Stimulated activated CD8-positive, alpha-beta memory T cell treated with anti-CD3 and anti-CD28 coated beads, Interleukin-4, amount 100 ng/mL, for 48 hours (primary cell): ENCODE measurements around the gene SPOCK1.
"Not testable (repeated sequence)": the region's sequence is repeated elsewhere in the genome, so short reads cannot be mapped to it uniquely, and the experiment has no call there.

Source experiments
- DNase-seq: peaks from one replicate; pipeline ENCODE4 v3.0.0-alpha.2; 2020

SPOCK1 gene

DNA sequence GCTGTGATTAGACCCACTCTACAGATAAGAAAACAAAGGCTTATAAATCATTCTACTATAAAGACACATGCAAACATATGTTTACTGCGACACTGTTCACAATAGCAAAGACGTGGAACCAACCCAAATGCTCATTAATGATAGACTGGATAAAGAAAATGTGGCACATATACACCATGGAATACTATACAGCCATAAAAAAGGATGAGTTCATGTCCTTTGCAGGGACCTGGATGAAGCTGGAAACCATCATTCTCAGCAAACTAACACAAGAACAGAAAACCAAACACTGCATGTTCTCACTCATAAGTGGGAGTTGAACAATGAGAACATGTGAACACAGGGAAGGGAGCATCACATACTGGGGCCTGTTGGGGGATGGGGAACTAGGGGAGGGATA lies 240.0 kb downstream of the SPOCK1 start:
- DNase-seq = not testable (repeated sequence)

DNA sequence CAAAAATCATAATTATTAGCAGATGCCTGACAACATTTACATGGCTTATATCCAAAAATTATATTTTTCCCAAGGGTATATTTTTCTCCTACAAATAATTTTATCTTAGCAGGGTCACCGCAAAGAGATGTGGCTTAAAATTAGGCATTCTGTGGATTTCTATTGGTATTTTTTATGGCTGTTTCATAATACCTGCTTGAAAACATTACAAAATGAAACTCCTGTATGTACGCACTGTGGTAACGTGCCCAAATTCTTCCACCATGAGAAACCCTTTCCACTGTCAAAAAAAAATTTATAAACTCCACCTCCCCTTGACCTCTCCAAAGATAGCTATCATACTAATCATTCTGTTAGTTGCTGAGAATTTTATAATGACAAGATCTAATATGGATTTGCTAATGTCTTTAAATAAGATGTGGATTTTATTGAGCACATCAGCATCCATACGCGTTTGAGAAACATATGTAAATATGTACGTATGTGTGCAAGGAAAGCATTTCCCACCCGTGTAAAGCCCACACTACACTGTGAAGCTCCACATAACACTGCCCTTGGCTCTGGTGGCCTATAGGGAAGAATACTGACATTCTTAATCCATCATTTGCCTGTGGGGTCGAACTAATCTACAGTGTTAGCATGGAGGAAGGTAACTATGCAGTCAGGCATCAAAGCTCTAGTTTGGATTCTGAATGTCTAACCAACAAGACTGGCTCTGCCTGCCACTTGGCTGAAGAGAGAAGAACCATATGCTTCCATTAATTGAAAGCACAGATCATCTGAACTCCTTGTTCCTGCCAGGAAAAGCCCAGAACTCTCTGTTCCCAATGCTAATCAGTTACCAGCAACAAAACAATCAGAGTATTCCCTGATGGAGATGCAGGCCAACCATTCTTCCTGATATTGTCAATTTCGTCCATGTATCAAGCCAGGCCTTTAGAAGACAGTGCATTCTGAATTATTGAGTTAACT lies 244.7 kb downstream of the SPOCK1 start:
- DNase-seq = no peak

DNA sequence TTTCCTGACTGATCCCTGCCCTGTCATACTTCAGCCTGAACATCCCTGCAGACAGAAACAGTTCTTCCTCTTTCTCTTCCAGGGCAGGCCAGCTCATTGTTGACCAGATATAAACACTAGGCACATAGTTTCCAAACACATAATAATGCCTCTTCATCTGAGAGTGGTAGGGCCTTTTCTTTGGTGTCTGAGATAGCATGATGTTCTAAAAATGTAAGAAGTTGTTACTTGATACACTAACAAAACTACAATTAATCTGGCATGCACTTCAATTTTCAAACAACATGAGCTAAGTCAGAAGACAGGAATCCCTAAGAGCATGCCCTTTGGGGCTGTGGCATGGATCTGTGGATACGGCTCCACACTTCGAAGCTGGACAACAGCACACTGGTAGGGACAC lies 246.6 kb downstream of the SPOCK1 start:
- no peak for DNase-seq

DNA sequence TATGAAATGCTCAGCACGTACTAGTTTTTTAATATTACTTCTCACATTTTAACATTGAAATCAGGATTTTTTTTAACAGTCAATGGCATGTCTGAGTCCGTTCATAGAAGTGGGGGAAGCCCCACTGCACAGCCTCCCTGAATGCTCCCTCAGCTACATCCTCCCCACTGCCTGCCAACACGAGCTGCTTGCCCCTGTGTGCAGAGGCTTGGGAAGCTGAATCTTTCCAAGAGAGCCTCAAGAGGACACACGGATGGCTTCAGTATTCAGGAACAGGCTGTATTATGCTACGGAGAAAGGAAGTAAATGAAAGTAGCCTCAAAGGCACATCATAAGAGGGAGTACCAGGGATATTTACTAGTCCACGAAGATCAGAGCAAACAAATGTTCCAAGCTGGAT lies 248.7 kb downstream of the SPOCK1 start:
- DNase-seq = no peak

DNA sequence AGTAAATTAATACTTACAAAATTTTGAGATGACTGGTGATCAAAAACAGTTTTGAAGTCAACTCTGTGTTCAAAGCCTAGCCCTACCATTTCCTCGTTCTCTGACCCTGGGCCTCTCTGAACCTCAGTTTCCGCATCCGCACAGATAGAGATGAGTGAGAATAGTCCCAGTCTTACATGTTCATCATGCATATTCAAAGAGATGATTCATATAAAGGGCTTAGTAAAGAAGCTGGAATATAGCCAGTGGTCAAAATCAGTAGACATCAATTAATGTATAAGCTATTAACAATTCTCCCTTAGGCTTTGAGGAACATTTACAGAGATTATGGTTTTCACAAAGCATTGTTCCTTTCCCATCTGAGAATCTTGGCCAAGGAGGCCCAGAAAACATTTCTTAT lies 250.6 kb downstream of the SPOCK1 start:
- no peak for DNase-seq

DNA sequence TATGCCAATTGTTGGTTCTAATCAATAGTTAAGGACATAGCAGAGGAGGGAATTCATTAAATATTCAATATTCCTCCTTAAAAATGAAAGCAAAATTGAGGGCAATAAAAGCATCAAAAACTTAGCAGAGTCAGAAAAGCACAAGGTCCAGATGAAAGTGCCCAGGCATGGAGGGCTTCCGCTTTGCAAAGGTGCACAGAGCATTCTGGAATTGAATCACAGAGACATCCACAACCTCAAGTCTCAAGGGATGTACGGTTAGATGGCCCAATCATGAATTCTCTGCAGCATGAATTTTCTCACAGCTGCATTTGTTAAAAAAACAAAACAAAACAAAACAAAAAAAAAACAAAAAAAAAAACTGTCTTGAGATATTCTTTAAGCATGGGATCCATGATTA lies 253.7 kb downstream of the SPOCK1 start:
- no peak for DNase-seq

DNA sequence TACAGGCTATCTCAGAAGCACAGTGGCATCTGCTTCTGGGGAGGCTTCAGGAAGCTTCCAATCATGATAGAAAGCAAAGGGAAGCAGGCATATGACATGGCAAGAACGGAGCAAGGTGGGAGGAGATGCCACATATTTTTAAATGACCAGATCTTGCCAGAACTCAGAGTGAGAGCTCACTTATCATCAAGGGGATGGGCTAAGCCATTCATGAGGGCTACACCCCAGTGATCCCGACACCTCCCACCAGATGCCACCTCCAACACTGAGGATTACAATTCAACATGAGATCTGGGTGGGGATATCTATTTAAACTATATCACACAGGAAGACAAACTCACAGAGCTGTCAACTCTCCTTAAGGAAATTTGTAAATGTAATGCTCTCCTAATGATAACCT lies 258.8 kb downstream of the SPOCK1 start:
- DNase-seq = no peak

DNA sequence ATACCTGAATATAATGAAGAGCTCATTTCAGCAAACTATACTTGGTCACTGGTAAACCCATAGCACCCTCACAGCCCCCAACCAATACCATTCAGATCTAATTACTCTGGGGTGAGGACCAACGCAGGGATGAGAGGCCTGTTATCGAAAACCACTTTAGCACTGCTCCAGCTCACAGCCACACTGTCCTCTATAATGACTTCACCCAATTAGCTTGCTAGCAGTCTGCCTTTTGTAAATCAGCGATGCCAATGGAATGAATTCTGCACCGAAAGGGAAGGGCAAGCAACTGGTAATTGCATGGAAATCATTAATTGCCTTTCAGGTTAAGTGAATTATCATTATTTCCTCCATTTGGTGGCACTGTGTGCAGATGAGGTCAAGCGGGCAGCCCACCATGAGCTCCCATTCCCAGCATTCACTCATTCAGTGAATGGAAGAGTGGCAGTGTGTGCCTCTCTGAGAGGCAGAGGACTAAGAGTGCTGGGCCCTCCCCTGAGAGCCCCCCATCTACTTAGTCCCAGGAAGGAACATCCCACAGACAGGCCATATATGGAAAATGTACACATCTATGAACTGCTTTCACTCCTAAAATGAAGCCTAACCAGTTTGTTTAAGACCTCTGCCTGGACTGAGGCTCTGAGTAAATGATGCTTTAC lies 262.1 kb downstream of the SPOCK1 start:
- no peak for DNase-seq

DNA sequence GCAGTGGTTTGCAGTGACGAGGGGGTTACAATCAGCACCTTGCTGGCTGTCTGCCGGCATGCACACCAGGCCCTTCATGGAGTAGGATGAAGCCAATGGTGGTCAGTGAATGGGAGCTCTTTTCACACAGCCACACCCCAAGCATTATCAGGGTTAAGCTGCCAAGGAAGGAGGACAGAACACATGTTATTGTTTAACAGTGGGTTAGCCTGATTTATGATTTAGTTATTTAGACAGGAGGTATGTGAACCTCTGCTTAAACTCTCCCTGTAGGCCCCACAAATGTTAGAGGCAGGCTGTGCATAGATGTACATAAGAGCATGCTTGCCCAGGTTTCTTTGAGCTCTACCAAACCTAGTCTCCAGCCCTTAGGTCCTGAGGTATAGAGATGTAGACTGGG lies 262.9 kb downstream of the SPOCK1 start:
- DNase-seq = no peak

DNA sequence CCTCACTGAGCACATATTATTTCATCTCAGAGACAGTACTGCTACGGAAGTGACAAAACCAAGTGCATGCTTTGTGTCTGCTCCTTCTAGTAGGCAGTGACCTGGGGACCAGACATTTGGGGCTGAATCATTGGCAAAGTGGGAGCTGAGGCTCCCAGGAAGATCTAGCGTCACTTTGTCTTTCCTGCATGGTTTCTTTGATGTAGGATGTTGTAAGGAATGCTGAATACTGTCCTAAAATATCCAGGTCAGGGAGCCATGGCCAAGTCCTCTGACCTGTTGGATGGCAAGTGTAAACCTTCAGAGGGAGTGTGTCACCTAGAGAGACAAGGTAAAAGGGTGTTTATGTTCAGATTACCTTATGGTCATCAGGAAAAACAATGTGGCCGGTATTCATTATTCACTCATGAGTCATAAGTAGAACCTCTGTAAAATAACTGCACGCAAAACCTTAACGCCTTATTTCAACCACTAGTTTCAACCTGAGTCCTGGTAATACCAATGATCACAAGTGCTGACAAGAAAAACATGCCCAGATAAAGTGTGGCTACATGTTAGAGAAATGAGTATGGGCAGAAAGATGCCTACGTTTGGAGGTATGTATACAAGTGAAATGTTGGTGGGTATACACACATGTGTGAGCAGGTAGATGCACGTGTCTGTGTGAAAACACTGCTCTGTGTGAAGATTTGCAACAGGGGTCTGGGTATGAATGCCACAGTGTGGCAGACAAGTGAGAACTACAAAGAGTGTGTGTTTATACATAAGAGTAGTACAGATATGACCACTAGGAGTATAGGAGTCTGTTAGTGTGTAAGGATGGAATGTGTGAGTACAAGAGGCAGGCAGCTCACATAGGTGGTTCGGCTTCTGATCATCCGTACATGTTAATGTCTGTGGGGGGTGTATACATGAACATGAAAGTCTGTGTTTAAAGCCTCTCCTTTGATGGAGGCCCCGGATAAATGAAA lies 263.9 kb downstream of the SPOCK1 start:
- no peak for DNase-seq

DNA sequence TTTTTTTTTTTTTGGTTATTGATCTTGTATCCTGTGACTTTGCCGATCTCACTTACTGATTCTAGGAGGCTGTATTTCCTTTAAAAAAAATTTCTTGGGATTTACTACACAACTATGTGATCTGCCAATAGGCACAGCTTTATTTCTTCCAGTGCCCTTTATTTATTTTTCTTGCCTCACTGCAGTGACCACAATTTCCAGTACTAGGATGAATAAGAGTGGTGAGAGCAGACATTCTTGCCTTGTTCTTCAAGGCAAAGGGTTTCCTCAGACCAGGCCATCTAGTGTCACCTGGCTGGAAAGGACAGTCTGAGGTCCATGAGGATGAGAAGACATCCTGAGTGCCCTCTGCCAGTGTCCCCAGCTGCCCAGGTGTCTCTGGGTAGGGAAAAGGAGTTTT lies 265.4 kb downstream of the SPOCK1 start:
- DNase-seq = no peak

DNA sequence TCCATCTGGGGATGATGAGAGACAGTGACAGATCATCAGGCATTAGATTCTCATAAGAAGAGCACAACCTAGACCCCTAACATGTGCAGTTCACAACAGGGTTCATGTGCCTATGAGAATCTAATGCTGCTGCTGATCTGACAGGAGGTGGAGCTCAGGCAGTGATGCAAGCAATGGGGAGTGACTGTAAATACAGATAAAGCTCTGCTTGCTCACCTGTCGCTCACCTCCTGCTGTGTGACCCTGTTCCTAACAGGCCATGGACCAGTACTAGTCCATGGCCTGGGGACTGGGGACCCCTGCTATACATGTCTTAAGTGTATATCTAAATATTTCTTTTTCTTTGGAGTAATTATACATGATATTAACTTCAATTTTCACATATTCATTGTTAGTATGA lies 265.8 kb downstream of the SPOCK1 start:
- DNase-seq = not testable (repeated sequence)

DNA sequence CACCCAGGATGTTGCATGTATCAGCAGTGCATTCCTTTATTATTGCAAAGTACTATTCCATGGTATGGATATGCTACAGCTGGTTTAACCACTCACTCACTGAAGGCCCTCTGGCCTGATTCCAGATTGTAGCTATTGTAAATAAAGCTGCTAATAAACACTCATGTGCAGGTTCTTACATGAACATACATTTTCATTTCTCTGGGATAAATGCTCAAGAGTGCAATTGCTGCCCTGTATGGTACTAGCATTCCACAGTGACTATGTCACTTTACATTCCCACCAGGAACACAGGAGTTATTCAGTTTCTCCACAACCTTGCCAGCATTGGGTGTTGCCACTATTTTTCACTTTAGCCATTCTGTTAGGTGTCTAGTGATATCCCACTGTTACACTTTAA lies 267.6 kb downstream of the SPOCK1 start:
- no peak for DNase-seq

DNA sequence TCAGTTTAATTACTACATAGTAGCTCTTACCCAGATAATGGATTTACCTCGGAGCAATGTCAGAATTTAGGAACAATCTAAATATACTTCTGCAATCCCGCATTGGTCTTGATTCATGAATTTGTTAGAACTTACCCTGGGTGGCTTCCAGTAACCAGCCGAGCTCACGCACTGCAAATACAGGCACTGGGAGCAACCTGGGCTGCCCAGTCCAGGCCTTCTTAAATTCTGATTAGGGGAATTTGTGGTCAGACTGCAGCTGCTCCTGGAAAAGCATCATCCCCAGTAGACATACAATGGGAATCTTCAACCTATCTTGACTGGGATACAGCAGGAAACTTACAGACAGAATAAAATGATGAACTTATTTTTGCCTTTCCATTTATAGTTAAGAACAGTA lies 270.3 kb downstream of the SPOCK1 start:
- no peak for DNase-seq

DNA sequence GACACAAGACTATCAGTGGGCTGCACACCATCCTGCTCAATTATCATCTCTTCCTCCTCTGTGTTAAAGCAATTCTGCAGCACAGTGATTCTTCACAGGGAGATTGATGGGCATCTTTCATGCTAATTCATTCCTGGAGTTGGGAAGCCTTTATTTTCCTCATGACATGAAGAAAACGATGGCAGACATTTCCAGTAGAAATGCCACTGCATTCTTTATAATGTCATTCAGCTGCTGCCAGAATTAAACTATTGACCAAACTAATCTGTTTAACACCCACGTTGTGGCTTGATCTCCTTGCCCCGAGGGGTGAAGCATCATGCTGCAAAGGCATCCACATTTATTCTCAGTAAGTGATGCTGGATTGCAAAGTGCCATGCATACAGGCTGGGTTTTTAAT lies 273.0 kb downstream of the SPOCK1 start:
- no peak for DNase-seq

DNA sequence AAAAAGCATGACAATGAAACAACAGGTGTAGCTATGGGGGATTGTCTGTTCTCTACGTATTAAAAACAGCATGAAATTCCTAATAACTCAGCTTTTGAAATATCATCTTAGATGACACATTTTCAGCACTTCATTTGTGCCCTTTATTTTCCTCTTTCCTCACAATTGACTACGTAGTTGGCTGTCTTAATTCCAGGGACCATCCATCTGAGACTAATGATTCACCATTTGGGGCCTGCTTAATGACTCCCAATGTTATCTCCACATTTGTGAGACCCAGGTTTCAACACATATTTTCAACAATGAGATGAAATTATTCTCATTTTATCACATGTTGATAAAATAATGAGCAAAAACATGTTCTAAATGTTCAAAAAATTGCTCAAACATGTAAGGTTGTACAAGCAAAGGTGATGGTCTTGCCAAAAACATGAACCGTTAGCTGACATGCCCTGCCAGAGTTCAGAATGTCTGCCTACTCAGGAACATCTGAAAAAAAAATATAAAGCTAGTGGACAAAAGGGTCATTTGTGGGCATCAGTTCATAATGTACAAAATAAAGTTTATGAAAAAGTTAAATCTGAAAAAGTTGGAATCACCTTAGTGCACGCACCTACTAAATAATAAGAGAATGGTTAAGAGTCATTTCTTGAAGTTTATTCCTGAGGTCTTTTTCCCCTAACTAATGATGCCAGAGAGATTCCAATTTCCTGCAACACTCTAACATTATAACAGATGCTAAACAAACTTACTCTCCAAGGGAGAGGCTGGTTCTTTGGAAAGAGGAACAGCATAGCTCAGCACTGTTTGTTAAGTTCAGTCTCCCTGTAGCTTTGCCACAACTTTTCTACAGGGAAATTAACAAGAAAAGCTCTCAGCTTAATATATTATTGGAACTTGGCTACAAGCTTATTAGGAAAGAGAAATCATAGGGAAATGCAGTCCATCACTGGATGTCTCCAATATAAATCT lies 275.5 kb downstream of the SPOCK1 start:
- DNase-seq = no peak

DNA sequence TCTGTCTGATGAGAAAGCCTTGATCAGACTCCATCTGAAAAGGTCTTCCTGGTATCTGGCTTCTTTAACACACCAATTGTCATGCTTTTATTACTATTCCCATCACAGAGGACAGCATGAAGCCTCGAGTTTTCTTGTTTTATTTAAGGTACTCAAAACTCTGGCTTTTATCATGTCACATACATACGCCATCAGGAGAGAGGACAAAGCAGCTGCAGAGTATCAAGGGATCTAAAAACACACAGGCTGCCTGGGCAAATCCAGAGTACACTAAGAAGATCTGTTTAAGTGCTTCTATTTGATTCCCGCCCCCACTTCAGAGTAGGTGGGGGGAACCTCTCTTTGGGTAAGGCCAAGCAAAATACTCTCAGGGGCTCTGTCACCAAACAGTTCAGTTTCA lies 277.2 kb downstream of the SPOCK1 start:
- no peak for DNase-seq

DNA sequence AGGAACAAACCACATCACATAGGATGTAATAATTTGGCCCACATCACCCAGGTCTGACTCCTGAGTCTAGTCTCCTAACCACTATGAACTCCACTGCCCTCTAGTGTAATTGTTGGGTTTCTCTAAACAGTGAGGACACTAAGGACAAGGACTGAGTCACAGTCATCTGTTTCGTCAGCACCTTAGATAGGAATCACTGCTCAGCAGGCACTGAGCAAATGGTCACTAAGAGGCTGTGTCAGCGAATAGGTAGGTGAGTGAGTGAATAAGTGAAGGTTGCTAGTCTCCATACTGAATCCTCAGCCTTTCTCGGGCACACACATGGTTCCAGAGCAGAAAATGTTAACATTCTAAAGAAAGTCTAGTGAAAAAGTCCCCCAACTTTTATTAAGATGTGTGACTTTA lies 278.6 kb downstream of the SPOCK1 start:
- no peak for DNase-seq

DNA sequence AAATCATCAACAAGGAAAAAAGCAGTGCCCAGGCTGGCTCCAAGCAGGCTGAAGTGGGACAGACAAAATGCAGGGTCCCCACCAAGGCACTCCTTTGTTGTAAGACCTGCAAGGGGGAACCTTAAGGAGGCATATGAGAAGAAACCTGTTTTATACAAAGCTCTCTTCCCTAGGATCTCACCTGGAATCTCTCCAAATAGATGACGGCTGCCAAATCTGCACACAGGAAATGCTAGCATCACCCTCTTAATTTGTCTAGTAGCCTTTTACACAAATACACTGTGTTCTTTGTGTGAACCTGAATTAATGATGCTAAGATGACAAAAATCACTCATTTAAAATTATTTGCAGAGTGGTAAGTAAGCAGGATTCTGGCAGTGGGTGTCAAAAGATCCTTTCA lies 280.2 kb downstream of the SPOCK1 start:
- DNase-seq = no peak

DNA sequence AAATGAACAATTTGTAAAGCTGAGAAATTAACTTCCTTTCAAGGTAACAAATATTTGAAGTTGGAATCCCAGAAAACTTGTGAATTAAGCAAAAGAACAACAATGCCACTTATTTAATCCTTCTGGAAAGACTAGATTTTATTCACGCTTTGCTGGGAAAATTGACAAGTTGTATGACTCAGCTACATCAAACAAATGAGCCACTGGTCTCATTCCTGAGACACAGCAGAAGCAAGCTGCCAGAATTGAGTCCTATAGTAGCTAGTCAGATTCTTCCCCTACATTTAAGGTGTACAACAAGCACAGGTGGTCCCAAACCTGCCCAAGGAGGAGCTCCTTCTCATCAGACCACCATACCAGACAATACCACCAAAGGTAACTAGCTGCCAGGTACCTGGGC lies 280.7 kb downstream of the SPOCK1 start:
- no peak for DNase-seq

DNA sequence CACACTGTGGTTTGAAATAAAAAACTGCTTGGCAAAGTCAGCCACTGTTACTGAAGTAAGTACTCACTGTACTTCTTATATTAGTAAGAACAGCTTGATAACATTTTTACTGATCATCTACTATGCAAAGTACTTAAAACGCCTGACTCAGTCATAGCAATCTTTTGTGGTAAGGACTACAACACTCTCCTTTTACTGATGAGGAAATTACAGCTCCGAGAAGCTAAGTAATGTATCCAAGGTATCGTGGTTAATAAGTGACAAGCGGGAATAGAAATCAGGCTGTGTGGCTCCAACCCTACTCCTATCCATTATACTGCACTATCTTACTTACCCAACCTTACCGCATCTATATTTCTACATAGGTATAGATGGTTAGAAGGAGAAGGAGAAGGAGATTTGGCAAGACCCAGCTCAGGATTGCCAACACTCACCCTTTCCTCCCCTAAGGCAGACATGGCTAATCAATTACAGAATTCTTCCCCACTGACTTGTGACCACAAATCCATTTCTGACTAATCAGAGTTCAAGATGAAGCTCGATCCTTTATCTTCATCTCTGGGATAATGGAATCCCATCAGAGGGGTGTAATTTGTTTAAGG lies 281.4 kb downstream of the SPOCK1 start:
- no peak for DNase-seq
